GM15510 (cell line): ENCODE data around the gene CAPZA1.
A peak's percentile ranks its signal among the peaks of the same experiment; 100 is the strongest.

ENCODE experiments used
- POLR2A ChIP-seq: IDR thresholded peaks from 3 replicates; pipeline ENCODE4 v1.6.1; 2011; ENCODE audit warnings: borderline replicate concordance; ENCODE audit not compliant: insufficient read length; ENCODE audit errors: extremely low read depth

The CAPZA1 gene

GRCh38 chr1:112619518-112620376 is at the start of gene CAPZA1:
Gene CAPZA1, plus strand, starts transcription at chr1:112619832. Its CDS starts 13 bp downstream, at chr1:112619845.
- peak; percentile 92 for TF ChIP-seq POLR2A

DNA sequence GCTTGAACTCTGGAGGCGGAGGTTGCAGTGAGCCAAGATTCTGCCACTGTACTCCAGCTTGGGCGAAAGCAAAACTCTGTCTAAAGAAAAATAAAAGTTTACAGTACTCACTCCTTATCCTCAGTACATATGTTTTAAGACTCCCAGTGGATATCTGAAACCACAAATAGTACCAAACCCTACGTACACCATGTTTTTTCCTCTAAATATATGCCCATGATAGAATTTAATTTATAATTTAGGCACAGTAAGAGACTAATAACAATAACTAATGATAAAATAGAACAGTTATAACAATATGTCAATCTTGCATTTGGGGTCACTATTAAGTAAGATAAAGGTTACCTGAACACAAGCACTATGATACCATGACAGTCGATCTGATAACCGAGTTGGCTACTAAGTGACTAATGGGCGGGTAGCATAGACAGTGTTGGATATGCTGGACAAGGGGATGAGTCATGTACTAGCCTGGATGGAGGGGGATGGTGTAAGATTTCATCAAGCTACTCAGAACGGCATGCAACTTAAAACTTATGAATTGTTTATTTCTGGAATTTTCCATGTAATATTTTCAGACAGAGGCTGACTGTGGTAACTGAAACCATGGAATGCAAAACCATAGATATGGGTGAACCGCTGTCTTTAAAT is 44.4 kb upstream of the CAPZA1 start:
- TF ChIP-seq POLR2A, result no peak

DNA sequence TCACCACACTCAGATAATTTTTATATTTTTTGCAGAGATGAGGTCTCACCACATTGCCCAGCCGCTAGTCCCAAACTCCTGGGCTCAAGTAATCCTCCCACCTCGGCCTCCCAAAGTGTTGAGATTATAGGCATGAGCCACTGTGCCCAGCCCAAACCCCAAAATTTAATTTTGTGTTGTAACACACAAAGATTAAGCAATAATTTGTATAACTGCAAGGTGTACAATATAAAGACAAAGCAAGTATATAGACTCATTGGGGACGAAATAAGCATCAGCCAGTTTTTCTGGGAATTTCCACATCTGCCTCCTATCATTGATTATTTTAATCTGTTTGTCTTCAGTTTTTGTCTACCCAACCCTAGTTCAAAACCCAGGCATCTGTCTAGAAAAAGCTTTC is 43.4 kb upstream of the CAPZA1 start:
- no peak for TF ChIP-seq POLR2A

DNA sequence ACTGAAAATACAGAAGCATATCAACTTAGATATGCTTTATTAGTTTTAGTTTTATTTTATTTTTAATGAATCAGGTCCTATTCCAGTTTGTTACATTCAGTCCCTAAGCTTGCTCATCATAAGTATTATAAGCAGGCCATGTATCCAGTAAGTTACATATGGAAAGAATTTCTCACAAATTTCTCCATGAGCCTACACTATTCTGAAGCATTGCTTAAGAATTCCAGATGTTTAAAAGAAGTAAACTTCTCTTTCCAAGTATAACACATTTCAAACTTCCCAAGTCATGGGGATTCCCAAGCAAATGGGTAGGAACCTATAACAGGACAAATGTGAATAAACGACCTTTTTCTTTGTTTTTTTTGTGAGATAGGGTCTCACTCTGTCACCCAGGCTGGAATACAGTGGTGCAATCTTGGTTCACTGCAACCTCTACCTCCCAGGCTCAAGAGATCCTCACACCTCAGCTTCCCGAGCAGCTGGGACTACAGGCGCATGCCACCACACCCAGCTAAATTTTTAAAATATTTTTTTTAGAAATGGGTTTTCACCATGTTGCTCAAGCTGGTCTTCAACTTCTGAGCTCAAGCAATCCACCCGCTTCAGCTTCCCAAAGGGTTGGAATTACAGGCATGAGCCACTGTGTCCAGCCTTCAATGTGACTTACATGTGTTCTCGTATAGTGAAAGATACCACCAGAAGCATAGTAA is 39.7 kb upstream of the CAPZA1 start:
- TF ChIP-seq POLR2A, result no peak

DNA sequence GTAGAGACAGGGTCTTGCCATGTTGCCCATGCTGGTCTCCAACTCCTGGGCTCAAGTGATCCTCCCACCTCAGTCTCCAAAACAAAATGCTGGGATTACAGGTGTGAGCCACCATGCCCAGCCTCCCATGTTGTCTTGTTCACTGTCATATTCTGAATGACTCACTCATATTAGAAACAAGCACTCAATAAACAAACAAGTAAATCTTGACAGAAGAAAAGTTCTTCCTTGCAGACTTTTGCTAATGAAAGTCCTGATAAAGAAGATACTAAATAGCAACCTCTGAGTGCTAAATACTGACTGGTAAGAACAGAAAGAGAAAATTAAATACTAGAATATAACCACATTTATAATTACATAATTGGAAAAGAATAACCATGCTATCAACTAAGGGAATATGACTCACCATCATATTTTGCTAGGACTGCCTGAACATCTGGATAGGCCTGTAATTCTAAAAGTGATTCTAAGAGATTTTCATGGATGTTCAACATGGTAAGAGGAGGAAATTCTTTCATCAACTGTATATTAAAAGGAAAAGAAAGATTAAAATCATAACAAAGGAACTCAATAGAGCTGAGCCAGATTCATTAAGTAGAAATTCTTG is 37.9 kb upstream of the CAPZA1 start:
- TF ChIP-seq POLR2A, result no peak

- TF ChIP-seq POLR2A, result no peak
These were observed 36.3 kb upstream of the CAPZA1 start for GRCh38 chr1:112583366-112583765.

DNA sequence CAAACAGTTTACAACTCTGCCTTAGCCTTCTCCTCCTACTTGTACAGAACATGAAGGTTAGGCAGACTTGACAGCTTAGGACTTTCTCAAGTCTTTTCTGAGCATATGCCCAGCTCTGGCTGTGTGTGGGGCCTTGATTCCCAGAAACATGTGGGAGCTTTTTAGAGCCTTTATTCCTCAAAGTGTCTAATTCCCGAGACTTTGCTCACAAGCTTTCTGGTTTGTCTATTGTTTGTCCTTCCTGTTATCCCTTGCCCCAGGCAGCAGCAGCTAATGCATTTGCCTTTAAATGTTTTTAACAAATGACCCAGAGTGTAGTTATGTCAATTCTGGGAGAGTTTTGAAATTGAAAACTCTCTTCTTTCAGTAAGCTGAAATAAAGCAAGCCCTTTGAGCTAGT is 29.9 kb upstream of the CAPZA1 start:
- TF ChIP-seq POLR2A, result no peak

DNA sequence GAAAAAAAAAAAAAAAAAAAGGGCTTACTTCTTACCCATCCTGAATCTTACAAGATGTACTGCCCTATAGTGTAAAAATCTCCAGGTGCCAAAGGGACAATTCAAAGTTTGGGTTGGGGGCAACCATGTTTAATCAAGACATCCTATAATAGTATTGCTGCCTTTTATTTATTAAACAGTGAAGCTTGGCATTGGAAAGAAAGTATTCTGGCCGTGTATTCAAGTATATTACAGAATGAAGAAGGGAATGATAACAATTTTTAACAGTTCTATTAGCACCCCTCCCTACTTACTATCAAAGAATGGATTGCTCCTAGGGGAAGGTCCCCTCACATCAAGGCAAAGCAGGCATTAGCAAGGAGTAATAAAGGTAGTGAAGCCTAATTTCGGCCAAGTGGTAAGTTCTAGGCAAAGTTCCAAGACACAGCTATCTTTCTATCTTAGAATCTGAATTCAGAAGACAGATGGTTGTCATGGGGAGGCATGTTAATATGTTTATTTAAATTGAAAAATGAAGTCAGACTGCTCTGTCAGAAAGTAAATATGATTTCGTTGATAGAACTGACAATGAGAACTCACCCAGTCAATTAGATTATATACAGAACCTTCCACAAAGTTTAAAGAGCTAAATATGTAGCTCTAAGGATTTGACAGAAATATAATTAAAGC is 25.3 kb upstream of the CAPZA1 start:
- TF ChIP-seq POLR2A, result no peak

GRCh38 chr1:112599477-112599876 is 20.2 kb upstream of the CAPZA1 start:
- no peak for TF ChIP-seq POLR2A

DNA sequence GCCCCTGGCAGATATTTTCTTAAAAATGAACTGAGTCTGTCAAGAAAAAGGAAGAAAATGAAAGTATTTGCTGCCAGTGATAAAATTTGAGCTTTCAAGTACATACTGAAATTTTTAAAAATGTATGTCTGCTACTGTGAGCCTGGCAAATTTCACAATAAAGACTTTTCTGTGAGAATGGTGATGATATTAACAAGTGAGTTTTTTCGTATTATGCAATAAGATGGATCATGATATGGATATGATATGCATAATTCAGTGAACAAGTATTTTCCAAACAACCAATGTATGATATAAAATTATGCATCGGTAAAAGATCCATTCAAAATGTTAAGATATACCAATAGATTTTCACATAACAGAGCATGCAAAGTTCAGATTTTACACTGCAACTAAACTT is 16.6 kb upstream of the CAPZA1 start:
- TF ChIP-seq POLR2A, result no peak

DNA sequence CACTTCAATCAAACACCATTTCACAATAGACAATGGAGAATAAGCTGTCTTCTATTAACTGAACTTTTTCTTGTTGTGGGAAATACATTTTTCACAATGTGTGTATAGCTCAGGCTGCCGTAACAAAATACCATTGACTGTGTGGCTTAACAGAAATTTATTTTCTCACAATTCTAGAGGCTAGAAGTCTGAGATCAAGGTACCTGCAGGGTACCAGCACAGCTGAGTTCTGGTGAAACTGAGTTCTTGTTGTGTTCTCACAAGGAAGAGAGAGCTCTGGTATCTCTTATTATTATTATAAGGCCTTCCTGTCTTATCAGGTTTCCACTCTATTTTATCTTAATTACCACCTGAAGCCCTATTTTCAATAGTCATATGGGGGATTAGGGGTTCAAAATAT is 16.1 kb upstream of the CAPZA1 start:
- TF ChIP-seq POLR2A, result no peak

DNA sequence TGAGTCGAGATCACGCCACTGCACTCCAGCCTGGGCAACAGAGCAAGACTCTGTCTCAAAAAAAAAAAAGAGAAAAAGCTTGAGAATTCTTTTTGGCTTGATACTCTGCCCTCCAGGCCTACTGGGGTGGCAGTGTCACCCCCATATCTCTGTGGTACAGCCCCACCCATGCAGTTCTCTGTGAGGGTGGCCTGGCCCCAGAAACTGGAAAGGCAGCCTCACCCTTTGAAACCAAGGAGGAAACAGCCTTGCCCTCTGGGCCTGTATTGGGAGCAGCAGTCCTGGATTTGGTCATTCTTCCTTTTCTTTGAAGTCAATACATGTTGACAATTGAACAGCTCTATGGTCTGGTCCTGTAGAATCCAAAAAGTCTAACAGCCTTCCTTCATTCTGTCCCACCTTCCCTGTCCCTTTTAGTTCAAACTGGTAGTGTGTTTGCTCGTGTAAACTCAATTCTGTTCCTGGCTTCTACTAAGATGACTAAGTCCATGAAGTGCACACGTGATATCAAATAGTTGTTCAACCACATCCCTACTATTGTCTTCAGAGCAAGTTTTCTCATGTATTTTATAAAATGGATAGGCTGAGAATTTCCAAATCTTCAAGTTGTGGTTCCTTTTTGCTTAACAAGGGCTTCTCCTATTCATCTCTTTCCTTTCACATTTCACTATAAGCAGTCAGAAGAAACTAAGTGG is 13.9 kb upstream of the CAPZA1 start:
- no peak for TF ChIP-seq POLR2A

DNA sequence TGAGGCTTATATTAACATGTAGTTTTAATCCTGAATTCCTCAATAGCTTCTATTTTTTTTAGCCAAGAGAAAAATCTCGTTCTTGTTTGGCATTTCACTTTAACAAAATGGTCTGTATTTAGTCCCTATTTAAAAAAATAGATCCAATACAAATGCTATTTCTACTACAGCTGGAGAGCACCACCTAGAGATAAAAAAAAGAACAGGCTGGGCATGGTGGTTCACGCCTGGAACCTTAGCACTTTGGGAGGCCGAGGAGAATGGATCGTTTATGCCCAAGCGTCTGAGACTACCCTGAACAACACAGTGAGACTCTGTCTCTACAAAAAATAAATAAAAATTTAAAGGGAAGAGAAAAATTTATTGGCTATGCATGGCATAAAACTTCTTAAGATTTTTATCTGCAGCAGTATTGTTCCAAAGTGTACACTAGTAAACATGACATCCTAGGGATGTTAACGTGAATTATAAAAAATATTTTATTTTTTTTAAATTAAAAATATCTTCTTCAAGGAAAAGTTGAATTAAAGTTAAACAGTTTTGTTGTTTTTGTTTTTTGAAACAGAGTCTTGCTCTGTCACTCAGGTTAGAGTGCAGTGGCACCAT is 5.1 kb upstream of the CAPZA1 start:
- TF ChIP-seq POLR2A, result no peak
